ENCODE measurements around the gene ORM2.

DNA sequence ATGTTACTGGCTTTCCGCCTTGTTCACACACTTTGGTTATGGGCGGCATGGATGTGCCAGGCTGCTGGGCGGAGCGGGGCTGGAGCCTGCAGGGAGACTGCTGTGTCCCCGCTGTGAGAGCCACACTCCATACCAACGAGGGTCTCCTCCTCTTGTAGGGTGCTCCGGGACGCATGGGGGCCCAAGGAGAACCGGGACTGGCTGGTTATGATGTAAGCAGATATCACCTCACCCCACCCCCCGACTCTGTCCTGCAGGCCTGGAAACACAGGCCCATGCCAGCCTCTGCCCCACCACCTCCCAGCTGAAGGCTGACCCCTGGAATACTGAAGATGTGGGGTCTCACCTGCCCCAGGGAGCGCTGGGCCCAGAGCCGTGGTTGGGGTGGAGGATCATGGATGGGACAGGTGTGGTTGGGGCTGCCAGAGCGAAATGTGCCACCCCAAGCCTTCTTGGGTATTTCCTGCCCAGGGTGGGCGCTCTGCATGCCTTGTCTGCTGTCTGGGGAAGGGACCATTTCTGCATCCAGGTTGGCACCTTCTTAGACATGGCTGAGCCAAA is 46.0 kb upstream of the ORM2 start:
- TF ChIP-seq POLR2A (IDR thresholded peaks at IDR 0.05) (no peak), EP300 (IDR thresholded peaks at IDR 0.05) (no peak)
- TF ChIP-seq, protein P1, sequence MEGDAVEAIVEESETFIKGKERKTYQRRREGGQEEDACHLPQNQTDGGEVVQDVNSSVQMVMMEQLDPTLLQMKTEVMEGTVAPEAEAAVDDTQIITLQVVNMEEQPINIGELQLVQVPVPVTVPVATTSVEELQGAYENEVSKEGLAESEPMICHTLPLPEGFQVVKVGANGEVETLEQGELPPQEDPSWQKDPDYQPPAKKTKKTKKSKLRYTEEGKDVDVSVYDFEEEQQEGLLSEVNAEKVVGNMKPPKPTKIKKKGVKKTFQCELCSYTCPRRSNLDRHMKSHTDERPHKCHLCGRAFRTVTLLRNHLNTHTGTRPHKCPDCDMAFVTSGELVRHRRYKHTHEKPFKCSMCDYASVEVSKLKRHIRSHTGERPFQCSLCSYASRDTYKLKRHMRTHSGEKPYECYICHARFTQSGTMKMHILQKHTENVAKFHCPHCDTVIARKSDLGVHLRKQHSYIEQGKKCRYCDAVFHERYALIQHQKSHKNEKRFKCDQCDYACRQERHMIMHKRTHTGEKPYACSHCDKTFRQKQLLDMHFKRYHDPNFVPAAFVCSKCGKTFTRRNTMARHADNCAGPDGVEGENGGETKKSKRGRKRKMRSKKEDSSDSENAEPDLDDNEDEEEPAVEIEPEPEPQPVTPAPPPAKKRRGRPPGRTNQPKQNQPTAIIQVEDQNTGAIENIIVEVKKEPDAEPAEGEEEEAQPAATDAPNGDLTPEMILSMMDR (IDR thresholded peaks at IDR 0.05), result no peak
